K562 (cell line): Measurements from ENCODE around the gene AP3M1. TPM values are rescaled to one million over a fixed set of nuclear protein-coding genes. Genes with fewer than 3 reads are reported as not detected.

Experiments
- HDAC6 ChIP-seq: IDR thresholded peaks from 2 replicates; pipeline ENCODE4 v1.6.1; 2012; ENCODE audit warnings: low read depth, mild to moderate bottlenecking, control low read depth, inconsistent platforms, low read length, moderate library complexity
- KLF10 ChIP-seq: fragments of 250-450 bp; sonication (Bioruptor Pico); IDR thresholded peaks from 2 replicates; pipeline ENCODE4 v1.6.1; 2021; ENCODE audit warnings: matching md5 sums
- MCM2 ChIP-seq: fragments of 450-650 bp; IDR thresholded peaks from 2 replicates; pipeline ENCODE4 v1.6.1; 2017; ENCODE audit warnings: low read depth, mild to moderate bottlenecking
- NRF1 ChIP-seq, 2 experiments: fragments of 450-650 bp; IDR thresholded peaks in 1 of 2; conservative IDR thresholded peaks in 1 of 2; 2 replicates each; pipeline ENCODE4 v1.6.1; 2014; ENCODE audit warnings: mild to moderate bottlenecking in 2 of 2
- RHOXF2B ChIP-seq: fragments of 250-450 bp; sonication (Bioruptor Pico); conservative IDR thresholded peaks from 2 replicates; pipeline ENCODE4 v1.5.1; 2021
- TAL1 ChIP-seq: fragments of 450-650 bp; IDR thresholded peaks from 2 replicates; pipeline ENCODE4 v1.6.1; 2016; ENCODE audit warnings: mild to moderate bottlenecking
- U2AF1 ChIP-seq: fragments of 200-400 bp; formaldehyde crosslinking; optimal IDR thresholded peaks from 2 replicates; pipeline ENCODE3; 2017; ENCODE audit warnings: mild to moderate bottlenecking, low read depth, low read length, moderate library complexity
- polyA plus RNA-seq, 8 experiments: library from polyadenylated mRNA; depleted of rRNA in 4 of 8; stranded (reverse) in 5 of 8; unstranded in 3 of 8; fragments of >200 nt; fragmentation: Nextera tagmentation in 2 of 8; fragmentation: Illumina TruSeq in 1 of 8; extraction: Ambion mirVana in 2 of 8; extraction: Trizol in 1 of 8; gene quantifications; 2 replicates each; pipeline versions ENCODE4 v1.2.1 to v1.2.3, GENCODE V29; 2011 to 2014; ENCODE audit warnings: inconsistent platforms in 1 of 8, missing spikeins in 1 of 8
- total RNA-seq, 7 experiments: library from RNA; depleted of rRNA in 6 of 7; stranded (reverse); fragments of >200 nt in 6 of 7; fragmentation: Illumina TruSeq in 2 of 7; extraction: Trizol in 2 of 7; gene quantifications; 2 replicates each; pipeline versions ENCODE4 v1.2.1 to v1.2.3, GENCODE V29; 2011 to 2021; ENCODE audit warnings: low replicate concordance in 1 of 7
- TF ChIP-seq, protein P1 (sequence below): fragments of 450-650 bp; IDR thresholded peaks from 2 replicates; pipeline ENCODE4 v1.6.1; 2017; ENCODE audit warnings: mild to moderate bottlenecking, moderate library complexity
- TF ChIP-seq, protein P2 (sequence below): fragments of 450-650 bp; IDR thresholded peaks from 2 replicates; pipeline ENCODE4 v1.6.1; 2018; ENCODE audit not compliant: partially characterized antibody
- TF ChIP-seq, protein P3 (sequence below): fragments of 450-650 bp; IDR thresholded peaks from 2 replicates; pipeline ENCODE4 v1.6.1; 2016; ENCODE audit warnings: borderline replicate concordance
- TF ChIP-seq, protein P4 (sequence below): fragments of 150-350 bp; IDR thresholded peaks from 2 replicates; pipeline ENCODE4 v1.6.1; 2014; ENCODE audit warnings: low read depth, mild to moderate bottlenecking, low read length, borderline replicate concordance
- TF ChIP-seq, protein P5 (sequence below): fragments of 450-650 bp; formaldehyde crosslinking; IDR thresholded peaks from 2 replicates; pipeline ENCODE4 v1.4.0; 2022; ENCODE audit warnings: missing genetic modification characterization

AP3M1 gene
- total and polyA plus RNA-seq, 9 of the 15 experiments (the other 6 are each of a cell fraction or from before 2014, with no cell fraction given): 44.3 to 135 (median 67.6) TPM

DNA sequence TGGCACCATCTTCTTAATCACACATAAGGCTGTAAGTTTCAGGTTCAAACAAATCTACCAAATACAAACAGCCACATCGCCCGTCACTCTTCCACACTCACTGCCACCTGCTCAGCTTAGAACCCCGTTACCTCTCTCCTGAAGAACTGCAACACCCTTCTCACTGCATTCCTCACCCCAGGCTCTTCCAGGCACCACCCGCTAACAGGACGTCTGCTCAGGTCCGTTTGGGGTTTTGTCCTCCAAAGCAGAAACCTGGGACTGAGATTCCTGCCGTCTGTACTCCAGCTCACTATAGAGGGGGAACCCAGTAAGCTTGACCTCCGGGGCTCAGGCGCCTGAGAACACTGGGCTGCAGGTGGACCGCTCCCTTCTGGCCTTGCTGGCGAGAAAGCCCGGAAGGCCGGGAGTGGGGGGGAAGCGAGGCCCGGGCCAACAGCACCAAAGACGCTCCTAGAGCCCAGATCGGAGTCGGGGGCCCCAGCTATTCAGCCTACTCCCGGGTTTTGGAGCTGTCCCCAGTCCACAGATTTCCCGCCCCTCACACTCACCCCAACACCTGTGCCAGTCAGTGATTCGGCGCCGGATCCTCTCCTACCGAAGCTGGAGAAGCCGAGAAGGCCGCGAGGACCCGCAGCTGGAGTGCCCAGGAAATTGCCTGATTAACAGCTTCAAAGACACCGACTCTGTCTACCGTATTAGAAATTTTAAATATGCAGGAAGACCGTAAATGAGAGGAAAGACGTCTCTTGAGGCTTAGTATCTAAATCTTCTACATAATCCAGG, at the start of gene AP3M1 (continued):
- TF ChIP-seq, protein P1, sequence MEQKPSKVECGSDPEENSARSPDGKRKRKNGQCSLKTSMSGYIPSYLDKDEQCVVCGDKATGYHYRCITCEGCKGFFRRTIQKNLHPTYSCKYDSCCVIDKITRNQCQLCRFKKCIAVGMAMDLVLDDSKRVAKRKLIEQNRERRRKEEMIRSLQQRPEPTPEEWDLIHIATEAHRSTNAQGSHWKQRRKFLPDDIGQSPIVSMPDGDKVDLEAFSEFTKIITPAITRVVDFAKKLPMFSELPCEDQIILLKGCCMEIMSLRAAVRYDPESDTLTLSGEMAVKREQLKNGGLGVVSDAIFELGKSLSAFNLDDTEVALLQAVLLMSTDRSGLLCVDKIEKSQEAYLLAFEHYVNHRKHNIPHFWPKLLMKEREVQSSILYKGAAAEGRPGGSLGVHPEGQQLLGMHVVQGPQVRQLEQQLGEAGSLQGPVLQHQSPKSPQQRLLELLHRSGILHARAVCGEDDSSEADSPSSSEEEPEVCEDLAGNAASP: no peak
- TF ChIP-seq NRF1 (conservative IDR thresholded peaks at IDR 0.05 in 1 of 2, IDR thresholded peaks at IDR 0.05 in 1 of 2) (no peak), TAL1 (peak; percentile 29), U2AF1 (no peak), RHOXF2B (CRISPR knock-in tag) (no peak), MCM2 (no peak), KLF10 (CRISPR knock-in tag) (no peak), HDAC6 (no peak)
- TF ChIP-seq, protein P2, sequence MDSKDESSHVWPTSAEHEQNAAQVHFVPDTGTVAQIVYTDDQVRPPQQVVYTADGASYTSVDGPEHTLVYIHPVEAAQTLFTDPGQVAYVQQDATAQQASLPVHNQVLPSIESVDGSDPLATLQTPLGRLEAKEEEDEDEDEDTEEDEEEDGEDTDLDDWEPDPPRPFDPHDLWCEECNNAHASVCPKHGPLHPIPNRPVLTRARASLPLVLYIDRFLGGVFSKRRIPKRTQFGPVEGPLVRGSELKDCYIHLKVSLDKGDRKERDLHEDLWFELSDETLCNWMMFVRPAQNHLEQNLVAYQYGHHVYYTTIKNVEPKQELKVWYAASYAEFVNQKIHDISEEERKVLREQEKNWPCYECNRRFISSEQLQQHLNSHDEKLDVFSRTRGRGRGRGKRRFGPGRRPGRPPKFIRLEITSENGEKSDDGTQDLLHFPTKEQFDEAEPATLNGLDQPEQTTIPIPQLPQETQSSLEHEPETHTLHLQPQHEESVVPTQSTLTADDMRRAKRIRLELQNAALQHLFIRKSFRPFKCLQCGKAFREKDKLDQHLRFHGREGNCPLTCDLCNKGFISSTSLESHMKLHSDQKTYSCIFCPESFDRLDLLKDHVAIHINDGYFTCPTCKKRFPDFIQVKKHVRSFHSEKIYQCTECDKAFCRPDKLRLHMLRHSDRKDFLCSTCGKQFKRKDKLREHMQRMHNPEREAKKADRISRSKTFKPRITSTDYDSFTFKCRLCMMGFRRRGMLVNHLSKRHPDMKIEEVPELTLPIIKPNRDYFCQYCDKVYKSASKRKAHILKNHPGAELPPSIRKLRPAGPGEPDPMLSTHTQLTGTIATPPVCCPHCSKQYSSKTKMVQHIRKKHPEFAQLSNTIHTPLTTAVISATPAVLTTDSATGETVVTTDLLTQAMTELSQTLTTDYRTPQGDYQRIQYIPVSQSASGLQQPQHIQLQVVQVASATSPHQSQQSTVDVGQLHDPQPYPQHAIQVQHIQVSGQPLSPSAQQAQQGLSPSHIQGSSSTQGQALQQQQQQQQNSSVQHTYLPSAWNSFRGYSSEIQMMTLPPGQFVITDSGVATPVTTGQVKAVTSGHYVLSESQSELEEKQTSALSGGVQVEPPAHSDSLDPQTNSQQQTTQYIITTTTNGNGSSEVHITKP: no peak
- TF ChIP-seq, protein P3, sequence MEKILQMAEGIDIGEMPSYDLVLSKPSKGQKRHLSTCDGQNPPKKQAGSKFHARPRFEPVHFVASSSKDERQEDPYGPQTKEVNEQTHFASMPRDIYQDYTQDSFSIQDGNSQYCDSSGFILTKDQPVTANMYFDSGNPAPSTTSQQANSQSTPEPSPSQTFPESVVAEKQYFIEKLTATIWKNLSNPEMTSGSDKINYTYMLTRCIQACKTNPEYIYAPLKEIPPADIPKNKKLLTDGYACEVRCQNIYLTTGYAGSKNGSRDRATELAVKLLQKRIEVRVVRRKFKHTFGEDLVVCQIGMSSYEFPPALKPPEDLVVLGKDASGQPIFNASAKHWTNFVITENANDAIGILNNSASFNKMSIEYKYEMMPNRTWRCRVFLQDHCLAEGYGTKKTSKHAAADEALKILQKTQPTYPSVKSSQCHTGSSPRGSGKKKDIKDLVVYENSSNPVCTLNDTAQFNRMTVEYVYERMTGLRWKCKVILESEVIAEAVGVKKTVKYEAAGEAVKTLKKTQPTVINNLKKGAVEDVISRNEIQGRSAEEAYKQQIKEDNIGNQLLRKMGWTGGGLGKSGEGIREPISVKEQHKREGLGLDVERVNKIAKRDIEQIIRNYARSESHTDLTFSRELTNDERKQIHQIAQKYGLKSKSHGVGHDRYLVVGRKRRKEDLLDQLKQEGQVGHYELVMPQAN: peak; percentile 71
- TF ChIP-seq, protein P4, sequence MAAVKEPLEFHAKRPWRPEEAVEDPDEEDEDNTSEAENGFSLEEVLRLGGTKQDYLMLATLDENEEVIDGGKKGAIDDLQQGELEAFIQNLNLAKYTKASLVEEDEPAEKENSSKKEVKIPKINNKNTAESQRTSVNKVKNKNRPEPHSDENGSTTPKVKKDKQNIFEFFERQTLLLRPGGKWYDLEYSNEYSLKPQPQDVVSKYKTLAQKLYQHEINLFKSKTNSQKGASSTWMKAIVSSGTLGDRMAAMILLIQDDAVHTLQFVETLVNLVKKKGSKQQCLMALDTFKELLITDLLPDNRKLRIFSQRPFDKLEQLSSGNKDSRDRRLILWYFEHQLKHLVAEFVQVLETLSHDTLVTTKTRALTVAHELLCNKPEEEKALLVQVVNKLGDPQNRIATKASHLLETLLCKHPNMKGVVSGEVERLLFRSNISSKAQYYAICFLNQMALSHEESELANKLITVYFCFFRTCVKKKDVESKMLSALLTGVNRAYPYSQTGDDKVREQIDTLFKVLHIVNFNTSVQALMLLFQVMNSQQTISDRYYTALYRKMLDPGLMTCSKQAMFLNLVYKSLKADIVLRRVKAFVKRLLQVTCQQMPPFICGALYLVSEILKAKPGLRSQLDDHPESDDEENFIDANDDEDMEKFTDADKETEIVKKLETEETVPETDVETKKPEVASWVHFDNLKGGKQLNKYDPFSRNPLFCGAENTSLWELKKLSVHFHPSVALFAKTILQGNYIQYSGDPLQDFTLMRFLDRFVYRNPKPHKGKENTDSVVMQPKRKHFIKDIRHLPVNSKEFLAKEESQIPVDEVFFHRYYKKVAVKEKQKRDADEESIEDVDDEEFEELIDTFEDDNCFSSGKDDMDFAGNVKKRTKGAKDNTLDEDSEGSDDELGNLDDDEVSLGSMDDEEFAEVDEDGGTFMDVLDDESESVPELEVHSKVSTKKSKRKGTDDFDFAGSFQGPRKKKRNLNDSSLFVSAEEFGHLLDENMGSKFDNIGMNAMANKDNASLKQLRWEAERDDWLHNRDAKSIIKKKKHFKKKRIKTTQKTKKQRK: no peak
- TF ChIP-seq, protein P5, sequence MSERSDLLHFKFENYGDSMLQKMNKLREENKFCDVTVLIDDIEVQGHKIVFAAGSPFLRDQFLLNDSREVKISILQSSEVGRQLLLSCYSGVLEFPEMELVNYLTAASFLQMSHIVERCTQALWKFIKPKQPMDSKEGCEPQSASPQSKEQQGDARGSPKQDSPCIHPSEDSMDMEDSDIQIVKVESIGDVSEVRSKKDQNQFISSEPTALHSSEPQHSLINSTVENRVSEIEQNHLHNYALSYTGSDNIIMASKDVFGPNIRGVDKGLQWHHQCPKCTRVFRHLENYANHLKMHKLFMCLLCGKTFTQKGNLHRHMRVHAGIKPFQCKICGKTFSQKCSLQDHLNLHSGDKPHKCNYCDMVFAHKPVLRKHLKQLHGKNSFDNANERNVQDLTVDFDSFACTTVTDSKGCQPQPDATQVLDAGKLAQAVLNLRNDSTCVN: 0 out of 2 replicates have a peak, but pooled peaks have one; percentile 10
